HCT116 (cell line): ENCODE measurements around the gene KLRF2. TPM values are rescaled to one million over a fixed set of nuclear protein-coding genes. Genes with fewer than 3 reads are reported as not detected.

ENCODE experiments used
- ATAC-seq: fragments of 200-7000 bp; cut with Tn5 transposase; 2 replicates; pipeline ENCODE4 v1.9.1; 2020; ENCODE audit warnings: mild to moderate bottlenecking, moderate library complexity
- BruUV-seq: library from RNA; stranded (reverse); fragments of 400-500 nt; replicated peaks from 2 replicates; lab custom pipeline; 2021; lab: Mats Ljungman, UMichigan
- CTCF ChIA-PET: fragments of 300-600 bp; sonication (Branson Sonifier 250); formaldehyde crosslinking; loops from one replicate; lab custom pipeline; 2021; ENCODE audit warnings: antibody characterized with exemption; lab: Charles Lee
- POLR2A ChIA-PET: fragments of 300-600, 350-600 bp; sonication (Branson Sonifier 250); formaldehyde crosslinking; loops from one replicate; lab custom pipeline; 2021; ENCODE audit warnings: antibody characterized with exemption; lab: Charles Lee
- RAD21 ChIA-PET, 2 experiments: fragments of 300-600 bp; sonication (Branson Sonifier 250); formaldehyde crosslinking; loops; one replicate each; lab custom pipeline; 2023; ENCODE audit warnings: low total read pairs in 2 of 2; ENCODE audit not compliant: uncharacterized antibody in 2 of 2, unreplicated experiment in 2 of 2, low non-redundant PET in 1 of 2; lab: Charles Lee
- DNase-seq: peaks from one replicate; pipeline ENCODE4 v3.0.0-alpha.2; 2010; ENCODE audit warnings: low read depth, low spot score
- H2AFZ ChIP-seq: fragments of 200-600 bp; shearing (Covaris generic), sonication (generic); 2 replicates; pipeline ENCODE4 v1.6.1; 2017; ENCODE audit warnings: low read depth, mixed run types, mixed read lengths, antibody characterized with exemption, low read length; ENCODE audit not compliant: poor library complexity, severe bottlenecking
- H3K27ac ChIP-seq: 2 replicates; pipeline ENCODE4 v1.5.1; 2012; ENCODE audit warnings: low read depth, low read length
- H3K27me3 ChIP-seq: fragments of 200-600 bp; sonication (generic); 2 replicates; pipeline ENCODE4 v1.6.1; 2016; ENCODE audit warnings: mixed run types, low read length, mixed read lengths; ENCODE audit not compliant: insufficient read depth
- H3K36me3 ChIP-seq, 2 experiments: fragments of 200-500 bp in 1 of 2; fragments of 200-600 bp in 1 of 2; sonication (Bioruptor generic) in 1 of 2; sonication (generic) in 1 of 2; 2 replicates each; pipeline versions ENCODE4 v1.5.1 to v1.6.1; 2014 to 2016; ENCODE audit warnings: low read length in 2 of 2, inconsistent platforms in 1 of 2, mixed read lengths in 1 of 2, mixed run types in 1 of 2; ENCODE audit not compliant: insufficient read depth in 2 of 2, control insufficient read depth in 1 of 2
- H3K4me1 ChIP-seq, 2 experiments: fragments of 200-600 bp in 1 of 2; sonication (generic) in 1 of 2; 2 replicates each; pipeline versions ENCODE4 v1.5.1 to v1.6.1; 2012 to 2017; ENCODE audit warnings: low read length in 2 of 2, inconsistent platforms in 1 of 2, mild to moderate bottlenecking in 1 of 2, mixed read lengths in 1 of 2, mixed run types in 1 of 2, moderate library complexity in 1 of 2; ENCODE audit not compliant: insufficient read depth in 2 of 2, control insufficient read depth in 1 of 2
- H3K4me2 ChIP-seq: fragments of 200-600 bp; sonication (generic); 2 replicates; pipeline ENCODE4 v1.6.1; 2017; ENCODE audit warnings: mixed run types, low read length, mixed read lengths
- H3K4me3 ChIP-seq, 2 experiments: fragments of 200-600 bp in 1 of 2; sonication (generic) in 1 of 2; replicated peaks in 1 of 2; 2 replicates each; pipeline ENCODE4 v1.5.1; 2011 to 2016; ENCODE audit warnings: low read length in 2 of 2, control low read depth in 1 of 2, low read depth in 1 of 2, mild to moderate bottlenecking in 1 of 2, mixed read lengths in 1 of 2, mixed run types in 1 of 2
- H3K79me2 ChIP-seq: fragments of 200-600 bp; sonication (generic); 2 replicates; pipeline ENCODE4 v1.6.1; 2017; ENCODE audit warnings: mild to moderate bottlenecking, mixed run types, low read length, moderate library complexity, mixed read lengths; ENCODE audit not compliant: insufficient read depth
- H3K9ac ChIP-seq: fragments of 200-600 bp; sonication (generic); 2 replicates; pipeline ENCODE4 v1.6.1; 2016; ENCODE audit warnings: low read length, mixed read lengths
- H3K9me2 ChIP-seq: fragments of 200-600 bp; sonication (generic), shearing (Covaris generic); 2 replicates; pipeline ENCODE4 v1.6.1; 2017; ENCODE audit warnings: mixed run types, mild to moderate bottlenecking, moderate library complexity; ENCODE audit not compliant: insufficient read depth
- H3K9me3 ChIP-seq, 2 experiments: fragments of 200-500 bp in 1 of 2; fragments of 200-600 bp in 1 of 2; sonication (Bioruptor generic) in 1 of 2; sonication (generic) in 1 of 2; 2 replicates each; pipeline ENCODE4 v1.6.1; 2014 to 2017; ENCODE audit warnings: low read length in 2 of 2, mixed read lengths in 2 of 2, inconsistent platforms in 1 of 2, low read depth in 1 of 2, mild to moderate bottlenecking in 1 of 2, mixed run types in 1 of 2, moderate library complexity in 1 of 2; ENCODE audit not compliant: control insufficient read depth in 1 of 2, insufficient read depth in 1 of 2
- H4K20me1 ChIP-seq: fragments of 200-600 bp; sonication (generic), shearing (Covaris generic); 2 replicates; pipeline ENCODE4 v1.6.1; 2017; ENCODE audit warnings: mixed run types, mild to moderate bottlenecking, moderate library complexity; ENCODE audit not compliant: insufficient read depth
- ATF3 ChIP-seq: IDR thresholded peaks from 2 replicates; pipeline ENCODE4 v1.6.1; 2012
- CBX3 ChIP-seq: IDR thresholded peaks from 2 replicates; pipeline ENCODE4 v1.6.1; 2012; ENCODE audit warnings: low read depth
- CEBPB ChIP-seq: IDR thresholded peaks from 2 replicates; pipeline ENCODE4 v1.6.1; 2012; ENCODE audit warnings: low read depth
- CTCF ChIP-seq, 3 experiments: fragments of 200-600 bp in 1 of 3; sonication (generic) in 1 of 3; IDR thresholded peaks in 2 of 3; conservative IDR thresholded peaks in 1 of 3; 2 replicates each; pipeline ENCODE4 v1.5.1; 2012 to 2017; ENCODE audit warnings: low read depth in 2 of 3, low read length in 2 of 3, antibody characterized with exemption in 1 of 3, borderline replicate concordance in 1 of 3, control low read depth in 1 of 3, mild to moderate bottlenecking in 1 of 3, mixed read lengths in 1 of 3, mixed run types in 1 of 3, moderate library complexity in 1 of 3; ENCODE audit not compliant: insufficient read depth in 1 of 3
- EGR1 ChIP-seq: IDR thresholded peaks from 2 replicates; pipeline ENCODE4 v1.6.1; 2012; ENCODE audit warnings: low read depth
- EZH2 ChIP-seq: fragments of 200-600 bp; sonication (generic); IDR thresholded peaks from 2 replicates; pipeline ENCODE4 v1.6.1; 2017; ENCODE audit warnings: antibody characterized with exemption, mixed run types
- FOSL1 ChIP-seq: IDR thresholded peaks from 2 replicates; pipeline ENCODE4 v1.6.1; 2012; ENCODE audit warnings: low read depth
- JUND ChIP-seq: IDR thresholded peaks from 2 replicates; pipeline ENCODE4 v1.6.1; 2012
- MAX ChIP-seq: IDR thresholded peaks from 2 replicates; pipeline ENCODE4 v1.6.1; 2012
- POLR2A ChIP-seq: IDR thresholded peaks from 2 replicates; pipeline ENCODE4 v1.7.0; 2011; ENCODE audit warnings: borderline replicate concordance; ENCODE audit not compliant: insufficient read depth, insufficient read length; ENCODE audit errors: extremely low read depth
- REST ChIP-seq: IDR thresholded peaks from 2 replicates; pipeline ENCODE4 v1.6.1; 2012; ENCODE audit warnings: low read depth
- SIN3A ChIP-seq: IDR thresholded peaks from 2 replicates; pipeline ENCODE4 v1.6.1; 2012; ENCODE audit warnings: low read depth
- SP1 ChIP-seq: IDR thresholded peaks from 2 replicates; pipeline ENCODE4 v1.6.1; 2012; ENCODE audit warnings: low read depth
- SRF ChIP-seq: IDR thresholded peaks from 2 replicates; pipeline ENCODE4 v1.6.1; 2012; ENCODE audit warnings: low read depth
- YY1 ChIP-seq: IDR thresholded peaks from 2 replicates; pipeline ENCODE4 v1.6.1; 2011; ENCODE audit warnings: low read length, low read depth, moderate library complexity, mild to moderate bottlenecking; ENCODE audit not compliant: insufficient replicate concordance; ENCODE audit errors: extremely low read depth
- ZFX ChIP-seq: fragments of 450-650 bp; IDR thresholded peaks from 2 replicates; pipeline ENCODE4 v1.6.1; 2017
- ZNF274 ChIP-seq: fragments of 200-500 bp; sonication (Bioruptor generic); IDR thresholded peaks from 2 replicates; pipeline ENCODE4 v1.6.1; 2014; ENCODE audit warnings: mild to moderate bottlenecking, low read depth, low read length, inconsistent platforms
- intact Hi-C: fragments of 100-400 bp; cut with micrococcal nuclease; formaldehyde crosslinking; loops from 2 replicates; pipeline ENCODE4 v1.10.0; 2022
- total RNA-seq: library from RNA; stranded (reverse); gene quantifications from one replicate; pipeline ENCODE4 v1.2.1, GENCODE V29; 2021; ENCODE audit not compliant: unreplicated experiment
- TF ChIP-seq, protein P1 (sequence below): IDR thresholded peaks from 2 replicates; pipeline ENCODE4 v1.6.1; 2011; ENCODE audit warnings: mild to moderate bottlenecking, low read length, moderate library complexity; ENCODE audit not compliant: insufficient replicate concordance; ENCODE audit errors: extremely low read depth

The KLRF2 gene
- total RNA-seq, 1 experiment from 2014 or later: not detected

GRCh38 chr12:9941838-9942237, 60.5 kb downstream of the KLRF2 start:
- no peak for ATAC-seq
- RAD21 ChIA-PET: no interaction called here
- no peak for DNase-seq
- no peaks in the 10 kb centered on the region for H3K9me2 ChIP-seq
- H3K4me2 ChIP-seq: no peak overlapping the region
- POLR2A ChIA-PET: no interaction called here
- no peaks in the 10 kb centered on the region for H4K20me1 ChIP-seq
- no TSS peak for BruUV-seq
- no peak for TF ChIP-seq FOSL1
- no peak for TF ChIP-seq CEBPB
- no peak for TF ChIP-seq CTCF (IDR thresholded peaks at IDR 0.05 in 2 of 3, conservative IDR thresholded peaks at IDR 0.05 in 1 of 3; ENCODE audit: borderline replicate concordance in 1 of 3, insufficient read depth in 1 of 3, low read depth in 2 of 3, low read length in 2 of 3)
- TF ChIP-seq SRF: no peak
- no peak for TF ChIP-seq POLR2A
- TF ChIP-seq EZH2: no peak
- TF ChIP-seq CBX3: no peak
- TF ChIP-seq ATF3: no peak
- TF ChIP-seq, protein P1, sequence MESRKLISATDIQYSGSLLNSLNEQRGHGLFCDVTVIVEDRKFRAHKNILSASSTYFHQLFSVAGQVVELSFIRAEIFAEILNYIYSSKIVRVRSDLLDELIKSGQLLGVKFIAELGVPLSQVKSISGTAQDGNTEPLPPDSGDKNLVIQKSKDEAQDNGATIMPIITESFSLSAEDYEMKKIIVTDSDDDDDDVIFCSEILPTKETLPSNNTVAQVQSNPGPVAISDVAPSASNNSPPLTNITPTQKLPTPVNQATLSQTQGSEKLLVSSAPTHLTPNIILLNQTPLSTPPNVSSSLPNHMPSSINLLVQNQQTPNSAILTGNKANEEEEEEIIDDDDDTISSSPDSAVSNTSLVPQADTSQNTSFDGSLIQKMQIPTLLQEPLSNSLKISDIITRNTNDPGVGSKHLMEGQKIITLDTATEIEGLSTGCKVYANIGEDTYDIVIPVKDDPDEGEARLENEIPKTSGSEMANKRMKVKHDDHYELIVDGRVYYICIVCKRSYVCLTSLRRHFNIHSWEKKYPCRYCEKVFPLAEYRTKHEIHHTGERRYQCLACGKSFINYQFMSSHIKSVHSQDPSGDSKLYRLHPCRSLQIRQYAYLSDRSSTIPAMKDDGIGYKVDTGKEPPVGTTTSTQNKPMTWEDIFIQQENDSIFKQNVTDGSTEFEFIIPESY: no peak
- no peak for TF ChIP-seq EGR1
- no peak for TF ChIP-seq ZNF274
- TF ChIP-seq REST: no peak
- no peak for TF ChIP-seq SIN3A
- TF ChIP-seq ZFX: no peak
- no peak for TF ChIP-seq JUND
- TF ChIP-seq MAX: no peak
- TF ChIP-seq SP1: no peak
- TF ChIP-seq YY1: no peak
- no peaks in the 10 kb centered on the region for H3K9me3 ChIP-seq
- no peaks in the 10 kb centered on the region for H3K36me3 ChIP-seq
- no peak overlapping the region for H2AFZ ChIP-seq
- H3K27ac ChIP-seq: no peak overlapping the region
- intact Hi-C loops: loop anchor here (5.0 kb wide), 1 partner anchor 200 kb away; no protein-coding TSS in a partner anchor
- H3K4me1 ChIP-seq: no peaks in the 10 kb centered on the region
- CTCF ChIA-PET: no interaction called here
- H3K4me3 ChIP-seq: no peak overlapping the region
- peaks cover 56% of the 10 kb centered on the region for H3K27me3 ChIP-seq
- H3K79me2 ChIP-seq: no peaks in the 10 kb centered on the region
- no peak overlapping the region for H3K9ac ChIP-seq
